ENCODE results near the gene RPS6KA4.

Gene RPS6KA4

DNA sequence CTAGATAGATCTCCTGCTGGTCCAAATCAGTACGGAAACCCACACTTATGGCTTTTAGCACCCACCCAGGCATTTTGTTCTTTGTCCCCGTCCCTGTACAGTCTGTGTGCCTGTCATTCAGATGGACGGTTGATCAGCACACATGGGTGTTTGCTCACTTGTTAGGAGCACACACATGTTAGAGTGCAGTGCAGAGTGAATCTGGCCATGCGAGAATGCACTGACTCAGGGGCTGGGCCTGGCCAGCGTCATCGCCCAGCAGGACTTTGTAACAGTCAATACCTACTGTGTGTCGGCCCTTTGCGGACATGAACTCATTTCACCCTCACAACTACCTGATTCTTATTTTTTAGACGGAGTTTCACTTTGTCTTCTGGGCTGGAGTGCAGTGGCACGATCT is 3.4 kb downstream of the RPS6KA4 start:
- DNase-seq (ENCODE audit: low read depth in 2 of 2, low spot score in 1 of 2), result no peak

DNA sequence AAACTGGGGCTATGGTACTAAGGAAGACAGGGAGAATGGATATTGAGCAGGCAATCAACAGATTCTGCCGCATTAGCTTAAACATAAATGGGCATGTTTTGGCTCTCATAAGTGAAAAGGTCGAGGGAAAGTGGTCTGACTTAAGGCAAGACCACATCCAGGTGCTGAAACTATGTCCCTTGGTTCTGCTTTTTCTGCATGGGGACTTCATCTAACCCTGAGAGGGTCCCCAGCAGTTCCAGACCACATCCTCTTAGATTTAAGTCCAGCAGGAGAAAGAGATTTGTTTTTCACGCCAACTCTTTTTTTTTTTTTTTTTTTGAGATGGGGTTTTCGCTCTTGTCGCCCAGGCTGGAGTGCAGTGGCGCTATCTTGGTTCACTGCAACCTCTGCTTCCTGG is 5.5 kb downstream of the RPS6KA4 start:
- no peak for DNase-seq (ENCODE audit: low read depth in 2 of 2, low spot score in 1 of 2)

DNA sequence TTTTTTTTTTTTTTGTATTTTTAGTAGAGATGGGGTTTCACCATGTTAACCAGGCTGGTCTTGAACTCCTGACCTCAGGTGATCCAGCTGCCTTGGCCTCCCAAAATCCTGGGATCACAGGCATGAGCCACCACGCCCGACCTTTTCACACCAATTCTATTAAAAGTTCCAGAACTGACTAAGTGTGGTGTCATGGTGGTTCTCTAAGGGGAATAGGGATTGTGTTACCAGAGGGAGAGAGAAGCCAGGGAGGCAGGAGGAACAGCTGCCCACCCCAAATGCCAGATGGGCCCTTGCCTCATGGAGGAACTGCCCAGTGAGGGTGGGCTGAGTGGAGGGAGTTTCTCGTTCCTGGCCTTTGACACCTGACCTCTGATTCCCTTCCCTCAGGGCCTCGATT is 5.9 kb downstream of the RPS6KA4 start:
- no peak for DNase-seq (ENCODE audit: low read depth in 2 of 2, low spot score in 1 of 2)

DNA sequence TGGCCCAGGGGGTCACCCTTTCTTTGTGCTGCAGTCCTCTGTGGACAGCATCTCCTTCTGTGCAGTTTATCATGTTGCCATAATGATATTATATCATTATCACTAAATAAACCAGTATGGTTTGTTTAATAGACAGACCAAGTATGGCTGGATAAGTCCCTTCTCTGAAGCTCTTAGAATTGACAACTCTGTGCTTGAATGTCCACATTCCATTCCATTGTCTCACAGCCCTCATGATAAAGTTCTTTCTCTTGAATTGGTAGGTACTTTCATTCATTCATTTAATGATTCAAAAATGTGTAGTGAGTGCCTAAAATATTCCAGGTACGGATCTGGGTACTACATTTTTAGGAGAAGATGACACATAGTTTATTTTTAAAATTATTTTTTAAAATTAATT is 7.8 kb downstream of the RPS6KA4 start:
- DNase-seq (ENCODE audit: low read depth in 2 of 2, low spot score in 1 of 2), result no peak

- no peak for DNase-seq (ENCODE audit: low read depth in 2 of 2, low spot score in 1 of 2)
Observed at GRCh38 chr11:64367931-64368672, 9.1 kb downstream of the RPS6KA4 start.

DNA sequence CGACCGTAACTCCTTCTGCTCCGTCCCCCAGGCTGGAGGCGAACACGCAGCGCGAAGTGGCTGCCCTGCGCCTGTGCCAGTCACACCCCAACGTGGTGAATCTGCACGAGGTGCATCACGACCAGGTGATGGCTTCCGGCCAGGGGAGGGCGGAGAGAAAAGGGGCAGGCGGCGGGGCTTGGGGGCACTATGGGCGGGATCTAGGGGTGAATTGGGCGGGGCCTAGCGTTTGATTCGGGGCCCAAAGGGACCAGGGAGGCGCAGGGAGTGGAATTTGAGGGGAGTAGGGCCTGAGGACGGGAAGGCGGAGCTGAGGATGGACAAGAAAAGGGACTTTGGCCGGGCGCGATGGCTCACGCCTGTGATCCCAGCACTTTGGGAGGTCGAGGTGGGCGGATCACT is 9.7 kb downstream of the RPS6KA4 start:
- DNase-seq (ENCODE audit: low read depth in 2 of 2, low spot score in 1 of 2), result no peak

DNA sequence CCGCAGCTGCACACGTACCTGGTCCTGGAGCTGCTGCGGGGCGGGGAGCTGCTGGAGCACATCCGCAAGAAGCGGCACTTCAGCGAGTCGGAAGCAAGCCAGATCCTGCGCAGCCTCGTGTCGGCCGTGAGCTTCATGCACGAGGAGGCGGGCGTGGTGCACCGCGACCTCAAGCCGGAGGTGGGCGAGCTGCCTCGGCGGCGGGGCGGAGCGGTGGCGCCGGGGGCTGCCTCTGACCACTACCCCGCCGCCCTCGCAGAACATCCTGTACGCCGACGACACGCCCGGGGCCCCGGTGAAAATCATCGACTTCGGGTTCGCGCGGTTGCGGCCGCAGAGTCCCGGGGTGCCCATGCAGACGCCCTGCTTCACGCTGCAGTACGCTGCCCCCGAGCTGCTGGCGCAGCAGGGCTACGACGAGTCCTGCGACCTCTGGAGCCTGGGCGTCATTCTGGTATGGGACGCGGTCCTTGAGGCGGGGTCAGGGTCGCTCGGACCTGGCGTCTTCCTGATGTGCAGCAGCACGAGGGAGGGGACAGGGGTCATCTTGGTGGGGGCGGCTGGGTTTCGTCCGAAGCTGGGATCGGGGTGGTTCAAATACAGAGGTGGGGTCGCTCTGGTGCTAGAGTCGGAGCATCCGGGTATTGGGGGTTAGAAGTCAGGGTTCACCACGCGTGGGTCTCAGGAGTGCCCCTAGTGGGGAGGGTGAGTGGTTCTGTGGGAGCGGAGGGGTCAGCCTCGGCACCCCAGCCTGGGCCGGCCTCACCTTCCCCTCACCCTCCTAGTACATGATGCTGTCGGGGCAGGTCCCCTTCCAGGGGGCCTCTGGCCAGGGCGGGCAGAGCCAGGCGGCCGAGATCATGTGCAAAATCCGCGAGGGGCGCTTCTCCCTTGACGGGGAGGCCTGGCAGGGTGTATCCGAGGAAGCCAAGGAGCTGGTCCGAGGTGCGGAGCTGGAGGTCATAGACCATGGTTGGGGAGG is 10.8 kb downstream of the RPS6KA4 start:
- DNase-seq (ENCODE audit: low read depth in 2 of 2, low spot score in 1 of 2), result no peak

- no peak for DNase-seq (ENCODE audit: low read depth in 2 of 2, low spot score in 1 of 2)
Observed at GRCh38 chr11:64371201-64371600, 12.2 kb downstream of the RPS6KA4 start.

DNA sequence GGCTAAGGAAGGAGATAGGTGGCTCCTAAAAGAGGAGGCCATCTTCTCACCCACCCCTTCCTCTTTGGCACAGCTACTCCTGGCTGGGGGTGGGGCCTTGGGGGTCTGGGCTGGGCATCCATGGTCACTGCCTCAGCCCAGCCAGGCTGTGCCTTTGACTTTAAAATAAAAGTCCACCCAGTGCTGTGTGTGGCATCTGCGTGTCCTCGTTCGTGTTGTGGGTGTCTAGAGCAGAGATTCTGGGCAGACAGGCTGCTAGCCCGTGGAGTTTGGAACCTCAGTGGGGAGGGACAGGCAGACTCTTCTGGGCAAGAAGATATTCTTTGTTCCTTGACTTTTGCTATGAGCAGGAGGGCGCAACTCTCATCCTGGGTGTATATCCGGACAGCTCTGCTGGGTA is 13.1 kb downstream of the RPS6KA4 start:
- no peak for DNase-seq (ENCODE audit: low read depth in 2 of 2, low spot score in 1 of 2)

- DNase-seq (ENCODE audit: low read depth in 2 of 2, low spot score in 1 of 2), result no peak
Observed at GRCh38 chr11:64372802-64373597, 14.0 kb downstream of the RPS6KA4 start.

DNA sequence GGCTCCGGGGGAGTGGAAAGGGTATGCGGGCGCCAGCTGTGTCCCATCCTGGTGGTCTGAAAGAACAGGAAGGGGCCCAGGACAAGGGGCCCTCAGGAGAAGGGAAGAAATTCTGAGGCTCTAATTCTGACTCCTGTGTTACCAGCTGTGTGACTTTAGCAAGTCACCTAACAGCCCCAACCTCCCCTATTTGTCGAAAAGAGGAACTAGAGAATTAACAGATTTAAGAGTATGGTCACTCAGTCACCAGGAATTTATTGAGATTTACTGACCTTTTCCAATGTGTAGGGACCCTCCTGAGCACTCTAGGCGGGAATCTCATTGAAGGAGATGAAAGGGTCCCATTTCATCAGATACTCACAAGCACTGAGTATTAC is 14.6 kb downstream of the RPS6KA4 start:
- DNase-seq (ENCODE audit: low read depth in 2 of 2, low spot score in 1 of 2), result no peak

- DNase-seq (ENCODE audit: low read depth in 2 of 2, low spot score in 1 of 2), result no peak
Observed at GRCh38 chr11:64376071-64376470, 17.1 kb downstream of the RPS6KA4 start.

- no peak for DNase-seq (ENCODE audit: low read depth in 2 of 2, low spot score in 1 of 2)
Observed at GRCh38 chr11:64378335-64378880, 19.4 kb downstream of the RPS6KA4 start.

DNA sequence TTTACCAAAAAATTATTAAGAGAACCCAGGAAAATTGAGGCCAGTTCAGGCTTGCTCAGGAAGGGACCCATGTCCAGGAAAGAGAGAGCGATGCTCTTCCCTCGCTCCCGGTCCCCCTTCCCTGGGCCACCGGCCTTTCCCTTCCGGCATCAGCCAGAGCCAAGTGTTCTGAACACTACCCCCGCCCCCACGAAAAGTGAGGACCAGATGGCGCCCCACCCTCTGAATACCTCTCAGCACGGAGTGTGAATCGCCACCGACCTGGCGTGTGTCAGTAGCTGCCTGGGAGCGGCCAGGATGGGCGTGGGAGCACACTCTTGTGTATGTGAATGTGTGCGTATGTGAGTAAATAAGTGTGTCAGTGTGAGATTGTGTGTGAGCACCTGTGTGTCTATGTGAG is 20.2 kb downstream of the RPS6KA4 start:
- no peak for DNase-seq (ENCODE audit: low read depth in 2 of 2, low spot score in 1 of 2)

DNA sequence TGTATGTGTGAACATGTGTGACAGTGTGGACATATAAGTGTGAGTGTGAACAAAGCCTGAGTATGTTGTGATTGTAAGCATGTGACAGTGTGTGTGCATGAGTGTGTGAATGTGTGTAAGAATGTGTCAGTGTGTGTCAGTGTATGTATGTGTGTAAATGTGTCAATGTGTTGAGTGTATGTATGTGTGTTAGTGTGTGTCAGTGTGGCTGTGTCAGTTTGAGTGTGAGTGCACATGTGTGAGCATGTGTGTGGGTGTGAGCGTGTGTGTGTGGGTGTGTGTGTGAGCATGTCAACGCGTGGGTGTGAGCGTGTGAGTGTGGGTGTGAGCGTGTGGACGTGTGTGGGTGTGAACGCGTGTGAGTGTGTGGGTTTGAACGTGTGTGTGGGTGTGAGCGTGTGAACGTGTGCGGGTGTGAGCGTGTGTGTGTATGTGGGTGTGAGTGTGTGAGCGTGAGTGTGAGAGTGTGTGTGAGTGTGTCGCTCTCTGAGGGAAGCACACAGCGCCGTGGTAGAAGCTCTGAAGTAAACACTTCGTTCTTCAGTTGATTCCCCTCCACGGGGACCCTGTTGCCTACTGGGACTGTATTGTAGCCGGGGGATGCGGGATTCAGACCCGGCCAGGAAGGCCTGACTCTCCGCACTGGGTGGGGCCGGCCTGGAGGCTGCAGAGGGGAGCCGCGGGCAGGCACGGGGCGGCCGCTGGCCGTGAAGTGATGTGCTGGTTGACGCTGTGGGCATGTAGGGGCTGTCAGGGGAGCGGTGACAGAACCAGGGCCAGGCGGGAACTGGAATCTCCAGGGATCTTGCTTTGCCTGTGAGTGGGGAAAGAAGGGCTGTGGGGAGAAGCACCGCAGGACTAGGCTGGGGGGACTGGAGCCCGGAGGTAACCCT is 21.1 kb downstream of the RPS6KA4 start:
- no peak for DNase-seq (ENCODE audit: low read depth in 2 of 2, low spot score in 1 of 2)

DNA sequence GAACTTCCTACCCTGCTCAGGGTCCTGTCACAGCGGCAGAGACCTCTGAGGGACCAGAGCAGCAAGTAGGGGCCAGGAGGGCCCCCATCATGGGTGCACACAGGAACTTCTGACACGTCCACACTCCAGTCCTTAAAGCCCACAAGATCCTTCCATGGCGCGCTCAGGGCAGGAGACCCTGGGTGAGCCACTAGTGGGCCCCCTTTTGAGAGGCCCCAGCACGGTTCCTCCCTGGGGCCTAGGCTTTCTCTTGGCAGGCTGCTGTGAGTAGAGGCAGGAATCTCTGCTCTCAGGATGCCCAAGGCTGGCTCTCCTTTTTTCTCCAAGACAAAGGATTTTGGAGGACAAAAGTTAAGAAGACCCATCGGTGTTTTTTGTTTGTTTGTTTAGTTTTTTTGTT is 22.4 kb downstream of the RPS6KA4 start:
- DNase-seq (ENCODE audit: low read depth in 2 of 2, low spot score in 1 of 2), result no peak

GRCh38 chr11:64382047-64382446 is 23.1 kb downstream of the RPS6KA4 start:
- no peak for DNase-seq (ENCODE audit: low read depth in 2 of 2, low spot score in 1 of 2)

- no peak for DNase-seq (ENCODE audit: low read depth in 2 of 2, low spot score in 1 of 2)
Observed at GRCh38 chr11:64382586-64382985, 23.6 kb downstream of the RPS6KA4 start.

DNA sequence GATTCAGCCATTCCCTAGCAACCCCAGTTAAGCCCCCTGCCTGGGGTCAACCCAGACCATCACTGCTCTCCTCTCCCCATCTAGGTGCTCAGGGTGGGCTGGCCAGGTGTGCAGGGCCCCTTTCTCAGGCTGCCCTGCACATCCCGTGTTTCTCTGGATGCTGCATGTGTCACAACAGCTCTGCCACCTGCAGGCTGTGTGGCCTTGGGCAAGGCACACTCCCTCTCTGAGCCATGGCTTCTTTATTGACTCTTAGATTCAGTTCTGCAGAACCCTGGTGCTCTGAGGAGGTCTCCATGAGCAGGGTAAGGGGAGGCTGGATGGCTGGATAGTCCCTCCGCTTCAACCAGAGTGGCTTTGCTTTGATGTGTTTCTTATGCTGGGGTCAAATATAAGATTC is 24.6 kb downstream of the RPS6KA4 start:
- no peak for DNase-seq (ENCODE audit: low read depth in 2 of 2, low spot score in 1 of 2)

DNA sequence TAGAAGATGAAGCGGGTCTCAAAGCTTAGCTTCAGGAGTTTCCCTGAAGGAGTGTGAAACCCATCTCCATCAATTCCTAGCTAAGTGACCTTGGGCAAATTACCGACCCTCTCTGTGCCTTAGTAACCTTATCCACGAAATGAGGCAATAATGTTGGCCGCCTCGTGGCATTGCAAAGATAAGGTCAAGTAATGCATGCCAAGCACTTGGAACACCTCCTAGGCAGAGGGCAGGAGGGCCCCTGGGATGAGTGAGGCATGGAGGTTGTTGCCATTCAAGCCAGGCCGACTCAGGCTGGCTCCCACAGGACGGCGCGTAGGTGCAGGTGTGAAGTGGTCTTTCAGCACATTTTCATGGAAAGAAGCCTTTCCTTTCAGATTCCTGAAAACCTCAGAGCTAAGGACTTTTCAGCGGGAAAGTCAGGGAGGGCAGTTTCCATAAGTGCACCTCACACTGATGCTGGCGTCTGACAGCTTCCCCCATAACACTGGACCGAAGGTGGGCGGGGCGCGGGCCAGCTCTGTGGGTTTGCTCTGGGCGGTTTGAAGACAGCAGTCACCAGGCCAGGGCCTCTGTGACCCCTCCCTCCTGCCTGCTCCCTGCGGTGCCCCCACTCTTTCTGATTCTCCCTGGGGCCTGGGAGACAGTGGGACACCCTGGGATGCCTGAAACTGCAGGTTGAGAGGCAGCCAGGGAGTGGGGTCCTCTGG is 25.2 kb downstream of the RPS6KA4 start:
- no peak for DNase-seq (ENCODE audit: low read depth in 2 of 2, low spot score in 1 of 2)
